Measurements from ENCODE around the gene HGFAC. TPM values are rescaled to one million over a fixed set of nuclear protein-coding genes. Genes with fewer than 3 reads are reported as not detected.

The HGFAC gene
- total and polyA plus RNA-seq, 2 experiments from 2014 or later, result 0.87 to 1.7 TPM

GRCh38 chr4:3401436-3402171 lies 40.2 kb upstream of the HGFAC start:
- no peak for DNase-seq (ENCODE audit: low spot score)
- Histone ChIP-seq H3K27me3 (no peaks in the 10 kb centered on the region), H3K9me2 (replicated peaks; ENCODE audit: insufficient read depth) (no peaks in the 10 kb centered on the region), H3K4me3 (no peak overlapping the region), H3K4me2 (no peak overlapping the region), H3K79me2 (peaks cover under 1% of the 10 kb centered on the region), H3K27ac (no peak overlapping the region), H3K36me3 (replicated peaks; ENCODE audit: insufficient read depth, low read depth) (no peaks in the 10 kb centered on the region), H4K20me1 (ENCODE audit: insufficient read depth, poor library complexity, severe bottlenecking) (no peaks in the 10 kb centered on the region), H2AFZ (no peak overlapping the region), H3K4me1 (ENCODE audit: insufficient read depth) (no peaks in the 10 kb centered on the region), H3K9me3 (ENCODE audit: low read depth) (peaks cover 1% of the 10 kb centered on the region)
- 95% methylated on average over 22 of the region's 22 CpGs for WGBS (ENCODE audit: low lambda C conversion rate, missing lambda C conversion rate)
- TF ChIP-seq CTCF (IDR thresholded peaks at IDR 0.05; ENCODE audit: poor library complexity), result no peak
- TF ChIP-seq EZH2phosphoT487 (IDR thresholded peaks at IDR 0.05; ENCODE audit: low read depth, severe bottlenecking, unreplicated experiment), result no peak
- TF ChIP-seq EZH2 (IDR thresholded peaks at IDR 0.05; ENCODE audit: borderline replicate concordance), result no peak

GRCh38 chr4:3402491-3403347 lies 39.0 kb upstream of the HGFAC start:
- DNase-seq (ENCODE audit: low spot score), result no peak
- WGBS (ENCODE audit: low lambda C conversion rate, missing lambda C conversion rate), result 98% methylated on average over 15 of the region's 15 CpGs
- no peaks in the 10 kb centered on the region for H3K27me3 ChIP-seq
- H4K20me1 ChIP-seq (ENCODE audit: insufficient read depth, poor library complexity, severe bottlenecking), result no peaks in the 10 kb centered on the region
- H3K9me3 ChIP-seq (ENCODE audit: low read depth), result no peaks in the 10 kb centered on the region
- no peak overlapping the region for H3K4me3 ChIP-seq
- H3K27ac ChIP-seq, result no peak overlapping the region
- H3K36me3 ChIP-seq (replicated peaks; ENCODE audit: insufficient read depth, low read depth), result no peaks in the 10 kb centered on the region
- H3K9me2 ChIP-seq (replicated peaks; ENCODE audit: insufficient read depth), result no peaks in the 10 kb centered on the region
- H2AFZ ChIP-seq, result no peak overlapping the region
- no peak overlapping the region for H3K4me2 ChIP-seq
- no peak for TF ChIP-seq CTCF (IDR thresholded peaks at IDR 0.05; ENCODE audit: poor library complexity)
- no peak for TF ChIP-seq EZH2 (IDR thresholded peaks at IDR 0.05; ENCODE audit: borderline replicate concordance)
- no peak for TF ChIP-seq EZH2phosphoT487 (IDR thresholded peaks at IDR 0.05; ENCODE audit: low read depth, severe bottlenecking, unreplicated experiment)
- H3K4me1 ChIP-seq (ENCODE audit: insufficient read depth), result no peaks in the 10 kb centered on the region
- H3K79me2 ChIP-seq, result no peaks in the 10 kb centered on the region

- no peak for DNase-seq (ENCODE audit: low spot score)
- Histone ChIP-seq H2AFZ (no peak overlapping the region), H3K4me2 (no peak overlapping the region), H3K79me2 (no peaks in the 10 kb centered on the region), H3K4me1 (ENCODE audit: insufficient read depth) (no peaks in the 10 kb centered on the region), H4K20me1 (ENCODE audit: insufficient read depth, poor library complexity, severe bottlenecking) (no peaks in the 10 kb centered on the region), H3K9me2 (replicated peaks; ENCODE audit: insufficient read depth) (no peaks in the 10 kb centered on the region), H3K4me3 (no peak overlapping the region), H3K27ac (no peak overlapping the region), H3K36me3 (replicated peaks; ENCODE audit: insufficient read depth, low read depth) (no peaks in the 10 kb centered on the region), H3K9me3 (ENCODE audit: low read depth) (no peaks in the 10 kb centered on the region), H3K27me3 (no peaks in the 10 kb centered on the region)
- 77% methylated on average over 10 of the region's 10 CpGs for WGBS (ENCODE audit: low lambda C conversion rate, missing lambda C conversion rate)
- no peak for TF ChIP-seq EZH2 (IDR thresholded peaks at IDR 0.05; ENCODE audit: borderline replicate concordance)
- no peak for TF ChIP-seq CTCF (IDR thresholded peaks at IDR 0.05; ENCODE audit: poor library complexity)
- TF ChIP-seq EZH2phosphoT487 (IDR thresholded peaks at IDR 0.05; ENCODE audit: low read depth, severe bottlenecking, unreplicated experiment), result no peak
These were observed 38.3 kb upstream of the HGFAC start for GRCh38 chr4:3403348-3403906.

All from hepatocyte (in vitro differentiated cells).